DMS53 (cell line): ENCODE measurements around the gene GPR107.

Source experiments
- DNase-seq: peaks from one replicate; lab custom pipeline; 2025; lab: John Stamatoyannopoulos, UW

GPR107 gene

DNA sequence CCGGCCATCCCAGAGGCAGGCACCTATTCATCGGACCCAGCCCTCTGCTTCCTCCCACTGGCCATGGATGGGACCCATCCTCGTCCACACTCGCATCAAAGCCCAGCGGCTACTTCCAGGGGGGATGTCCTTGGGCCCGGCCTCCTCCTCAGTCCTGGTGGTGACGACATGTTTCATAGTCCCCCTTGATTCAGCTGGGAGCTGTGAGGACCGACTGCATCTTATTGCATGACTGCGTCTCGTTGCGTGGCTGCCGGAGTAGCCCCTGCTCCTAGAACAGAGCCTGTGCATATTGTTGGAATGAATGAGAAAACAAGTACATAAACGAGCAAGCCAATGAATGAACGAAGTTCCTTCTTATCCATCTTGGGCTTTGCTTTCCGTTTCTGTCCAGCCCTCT, 131.3 kb downstream of the GPR107 start:
- DNase-seq = no peak

GRCh38 chr9:130185490-130186031, 131.9 kb downstream of the GPR107 start:
- no peak for DNase-seq

GRCh38 chr9:130186051-130186450, 132.3 kb downstream of the GPR107 start:
- DNase-seq = no peak

- peak; percentile 92 for DNase-seq
These were observed 133.3 kb downstream of the GPR107 start for GRCh38 chr9:130186839-130187522.

DNA sequence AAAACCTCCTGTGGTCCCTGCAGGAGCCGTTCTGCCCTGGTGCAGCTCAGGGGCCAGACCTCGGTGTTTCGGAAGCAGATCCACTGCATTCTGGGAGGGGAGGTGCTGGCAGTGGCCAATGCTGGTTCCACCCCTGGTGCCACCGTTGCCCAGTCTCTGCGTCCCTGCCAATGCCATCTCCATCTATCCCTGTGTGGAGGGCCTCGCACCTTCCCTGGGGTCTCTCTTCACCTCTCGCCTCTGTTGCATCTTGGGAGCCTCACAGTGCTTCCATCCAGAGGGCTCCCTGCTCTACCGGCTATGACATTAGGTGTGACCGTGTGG, 133.8 kb downstream of the GPR107 start:
- DNase-seq = no peak

GRCh38 chr9:130188860-130189481, 135.3 kb downstream of the GPR107 start:
- no peak for DNase-seq
